RWPE2 (cell line): ENCODE data around the gene MTA1.

Experiments
- ATAC-seq: fragments of 200-7000 bp; cut with Tn5 transposase; 3 replicates; pipeline ENCODE4 v1.9.1; 2021; ENCODE audit warnings: low read depth
- DNase-seq: peaks from one replicate; pipeline ENCODE4 v3.0.0-alpha.2; 2020; ENCODE audit warnings: low spot score
- H3K27ac ChIP-seq: fragments of 450-650 bp; 2 replicates; pipeline ENCODE4 v1.5.1; 2017; ENCODE audit warnings: mild to moderate bottlenecking; ENCODE audit not compliant: poor library complexity, severe bottlenecking
- H3K27me3 ChIP-seq: fragments of 250-450 bp; sonication (Bioruptor Pico); 2 replicates; pipeline ENCODE4 v1.5.1; 2021; ENCODE audit warnings: mild to moderate bottlenecking, moderate library complexity; ENCODE audit not compliant: insufficient read depth, poor library complexity, severe bottlenecking
- H3K36me3 ChIP-seq: fragments of 250-450 bp; sonication (Bioruptor Pico); 2 replicates; pipeline ENCODE4 v1.5.1; 2020; ENCODE audit warnings: low read depth, mild to moderate bottlenecking, moderate library complexity
- H3K4me1 ChIP-seq: fragments of 250-450 bp; sonication (Bioruptor Pico); 2 replicates; pipeline ENCODE4 v1.5.1; 2021; ENCODE audit warnings: mild to moderate bottlenecking, moderate library complexity; ENCODE audit not compliant: insufficient read depth, poor library complexity, severe bottlenecking
- H3K4me3 ChIP-seq: fragments of 250-450 bp; sonication (Bioruptor Pico); 2 replicates; pipeline ENCODE4 v1.5.1; 2021; ENCODE audit warnings: mild to moderate bottlenecking, moderate library complexity; ENCODE audit not compliant: severe bottlenecking
- H3K9me3 ChIP-seq: fragments of 250-450 bp; sonication (Bioruptor Pico); 2 replicates; pipeline ENCODE4 v1.5.1; 2021; ENCODE audit warnings: mild to moderate bottlenecking, moderate library complexity; ENCODE audit not compliant: severe bottlenecking
- TF ChIP-seq, protein P1 (sequence below): fragments of 450-650 bp; IDR thresholded peaks from one replicate; pipeline ENCODE4 v1.5.1; 2017; ENCODE audit warnings: mild to moderate bottlenecking, moderate library complexity; ENCODE audit not compliant: poor library complexity, severe bottlenecking

The MTA1 gene

GRCh38 chr14:105453847-105454246 lies 34.2 kb downstream of the MTA1 start:
- TF ChIP-seq, protein P1, sequence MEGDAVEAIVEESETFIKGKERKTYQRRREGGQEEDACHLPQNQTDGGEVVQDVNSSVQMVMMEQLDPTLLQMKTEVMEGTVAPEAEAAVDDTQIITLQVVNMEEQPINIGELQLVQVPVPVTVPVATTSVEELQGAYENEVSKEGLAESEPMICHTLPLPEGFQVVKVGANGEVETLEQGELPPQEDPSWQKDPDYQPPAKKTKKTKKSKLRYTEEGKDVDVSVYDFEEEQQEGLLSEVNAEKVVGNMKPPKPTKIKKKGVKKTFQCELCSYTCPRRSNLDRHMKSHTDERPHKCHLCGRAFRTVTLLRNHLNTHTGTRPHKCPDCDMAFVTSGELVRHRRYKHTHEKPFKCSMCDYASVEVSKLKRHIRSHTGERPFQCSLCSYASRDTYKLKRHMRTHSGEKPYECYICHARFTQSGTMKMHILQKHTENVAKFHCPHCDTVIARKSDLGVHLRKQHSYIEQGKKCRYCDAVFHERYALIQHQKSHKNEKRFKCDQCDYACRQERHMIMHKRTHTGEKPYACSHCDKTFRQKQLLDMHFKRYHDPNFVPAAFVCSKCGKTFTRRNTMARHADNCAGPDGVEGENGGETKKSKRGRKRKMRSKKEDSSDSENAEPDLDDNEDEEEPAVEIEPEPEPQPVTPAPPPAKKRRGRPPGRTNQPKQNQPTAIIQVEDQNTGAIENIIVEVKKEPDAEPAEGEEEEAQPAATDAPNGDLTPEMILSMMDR = no peak
- DNase-seq (no peak), ATAC-seq (no peak)
- no peak overlapping the region for H3K4me3 ChIP-seq
- no peak overlapping the region for H3K27ac ChIP-seq
- peaks cover 77% of the 10 kb centered on the region for H3K36me3 ChIP-seq
- no peaks in the 10 kb centered on the region for H3K9me3 ChIP-seq
- H3K27me3 ChIP-seq = no peaks in the 10 kb centered on the region
- H3K4me1 ChIP-seq = no peaks in the 10 kb centered on the region

DNA sequence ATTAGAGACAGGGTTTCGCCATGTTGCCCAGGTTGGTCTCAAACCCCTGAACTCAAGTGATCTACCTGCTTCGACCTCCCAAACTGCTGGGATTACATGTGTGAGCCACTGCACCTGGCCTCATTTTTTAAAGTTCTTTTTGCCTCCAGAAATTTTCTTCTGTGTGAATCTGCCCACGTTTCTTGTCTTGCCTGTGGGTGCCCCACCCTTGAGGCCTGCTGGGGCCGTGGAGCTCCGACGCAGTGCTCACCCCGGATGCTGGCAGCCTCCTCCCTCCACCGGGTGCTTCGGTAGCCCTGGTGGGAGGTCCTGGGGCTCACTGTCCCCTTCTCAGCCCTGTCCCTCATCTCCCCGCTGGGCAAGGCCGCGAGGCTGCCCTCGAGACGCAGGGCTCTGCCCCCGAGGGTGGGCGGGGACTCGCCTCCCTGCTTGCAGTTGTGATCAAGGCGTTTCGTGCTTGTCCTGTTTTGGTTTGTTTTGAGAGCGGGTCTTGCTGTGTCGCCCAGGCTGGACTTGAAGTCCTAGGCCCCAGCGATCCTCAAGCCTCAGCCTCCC lies 35.5 kb downstream of the MTA1 start:
- H3K36me3 ChIP-seq = peaks cover 63% of the 10 kb centered on the region
- DNase-seq (no peak), ATAC-seq (no peak)
- no peak overlapping the region for H3K4me3 ChIP-seq
- H3K4me1 ChIP-seq = no peaks in the 10 kb centered on the region
- H3K9me3 ChIP-seq = no peaks in the 10 kb centered on the region
- H3K27me3 ChIP-seq = no peaks in the 10 kb centered on the region
- TF ChIP-seq, protein P1 = no peak
- no peak overlapping the region for H3K27ac ChIP-seq

GRCh38 chr14:105455766-105456660 lies 36.4 kb downstream of the MTA1 start:
- Histone ChIP-seq H3K9me3 (no peaks in the 10 kb centered on the region), H3K27ac (no peak overlapping the region), H3K4me1 (no peaks in the 10 kb centered on the region), H3K27me3 (no peaks in the 10 kb centered on the region), H3K36me3 (peaks cover 66% of the 10 kb centered on the region), H3K4me3 (no peak overlapping the region)
- peak; percentile 6; the same call in 1 of the 3 replicates for ATAC-seq
- DNase-seq = no peak
- TF ChIP-seq, protein P1 = no peak

GRCh38 chr14:105456736-105457617 lies 37.4 kb downstream of the MTA1 start:
- Histone ChIP-seq H3K4me3 (no peak overlapping the region), H3K36me3 (peaks cover 65% of the 10 kb centered on the region), H3K9me3 (no peaks in the 10 kb centered on the region), H3K4me1 (no peaks in the 10 kb centered on the region), H3K27me3 (no peaks in the 10 kb centered on the region), H3K27ac (no peak overlapping the region)
- TF ChIP-seq, protein P1 = no peak
- DNase-seq = no peak
- peak; percentile 14; the same call in 1 of the 3 replicates for ATAC-seq
